ENCODE data around the gene LANCL1. TPM values are rescaled to one million over a fixed set of nuclear protein-coding genes. Genes with fewer than 3 reads are reported as not detected.

LANCL1 gene
- total RNA-seq, 1 donor from 2014 or later: 37.2 TPM

DNA sequence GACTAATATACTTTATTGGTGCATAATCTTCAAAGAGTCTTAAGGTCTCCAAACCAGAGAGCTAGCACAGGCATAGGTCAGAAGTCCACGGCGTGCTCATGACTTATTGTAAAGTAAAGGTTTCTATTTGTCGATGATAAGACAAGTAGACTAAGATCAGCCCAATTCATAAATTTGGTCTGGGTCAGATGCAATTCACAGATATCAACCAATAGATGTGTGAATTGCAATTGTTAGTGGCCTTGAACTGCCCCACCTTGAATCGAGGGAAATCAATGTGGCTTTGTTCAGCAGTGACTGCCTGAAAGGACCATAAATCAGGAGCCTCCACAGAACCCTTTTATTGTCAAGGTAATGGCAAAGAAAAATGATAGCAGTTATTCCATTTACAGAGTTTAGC, 40.7 kb upstream of the LANCL1 start:
- Mint-ChIP-seq H3K9me3 (peaks cover 20% of the 10 kb centered on the region), H3K4me3 (no peak overlapping the region), H3K36me3 (ENCODE audit: low read depth) (peaks cover 2% of the 10 kb centered on the region), H3K27ac (ENCODE audit: unreplicated experiment) (no peak overlapping the region), H3K4me1 (no peaks in the 10 kb centered on the region), H3K27me3 (ENCODE audit: low read depth) (no peaks in the 10 kb centered on the region)
- TF ChIP-seq, protein P1, sequence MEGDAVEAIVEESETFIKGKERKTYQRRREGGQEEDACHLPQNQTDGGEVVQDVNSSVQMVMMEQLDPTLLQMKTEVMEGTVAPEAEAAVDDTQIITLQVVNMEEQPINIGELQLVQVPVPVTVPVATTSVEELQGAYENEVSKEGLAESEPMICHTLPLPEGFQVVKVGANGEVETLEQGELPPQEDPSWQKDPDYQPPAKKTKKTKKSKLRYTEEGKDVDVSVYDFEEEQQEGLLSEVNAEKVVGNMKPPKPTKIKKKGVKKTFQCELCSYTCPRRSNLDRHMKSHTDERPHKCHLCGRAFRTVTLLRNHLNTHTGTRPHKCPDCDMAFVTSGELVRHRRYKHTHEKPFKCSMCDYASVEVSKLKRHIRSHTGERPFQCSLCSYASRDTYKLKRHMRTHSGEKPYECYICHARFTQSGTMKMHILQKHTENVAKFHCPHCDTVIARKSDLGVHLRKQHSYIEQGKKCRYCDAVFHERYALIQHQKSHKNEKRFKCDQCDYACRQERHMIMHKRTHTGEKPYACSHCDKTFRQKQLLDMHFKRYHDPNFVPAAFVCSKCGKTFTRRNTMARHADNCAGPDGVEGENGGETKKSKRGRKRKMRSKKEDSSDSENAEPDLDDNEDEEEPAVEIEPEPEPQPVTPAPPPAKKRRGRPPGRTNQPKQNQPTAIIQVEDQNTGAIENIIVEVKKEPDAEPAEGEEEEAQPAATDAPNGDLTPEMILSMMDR (conservative IDR thresholded peaks at IDR 0.05): no peak
- no peak for DNase-seq (ENCODE audit: low read depth, low spot score)

DNA sequence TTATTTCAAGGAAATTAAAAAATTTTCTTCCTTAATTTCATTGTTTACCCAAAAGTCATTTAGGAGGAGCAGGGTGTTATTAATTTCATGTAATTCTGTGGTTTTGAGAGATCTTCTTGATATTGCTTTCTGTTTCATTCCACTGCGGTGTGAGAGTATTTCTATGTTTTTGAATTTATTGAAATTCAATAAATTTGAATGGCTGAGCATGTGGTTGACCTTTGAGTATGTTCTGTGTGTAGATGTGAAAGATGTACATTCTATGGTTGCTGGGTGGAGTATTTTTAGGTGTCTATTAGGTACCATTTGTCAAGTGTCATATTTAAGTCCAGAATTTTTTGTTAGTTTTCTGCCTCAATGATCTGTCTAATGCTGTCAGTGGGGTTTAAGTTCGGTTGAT, 39.4 kb upstream of the LANCL1 start:
- H3K27ac Mint-ChIP-seq (ENCODE audit: unreplicated experiment): no peak overlapping the region
- DNase-seq (ENCODE audit: low read depth, low spot score): no peak
- H3K36me3 Mint-ChIP-seq (ENCODE audit: low read depth): peaks cover 2% of the 10 kb centered on the region
- peaks cover 20% of the 10 kb centered on the region for H3K9me3 Mint-ChIP-seq
- no peaks in the 10 kb centered on the region for H3K4me1 Mint-ChIP-seq
- no peaks in the 10 kb centered on the region for H3K27me3 Mint-ChIP-seq (ENCODE audit: low read depth)
- no peak overlapping the region for H3K4me3 Mint-ChIP-seq
- TF ChIP-seq, protein P1 (conservative IDR thresholded peaks at IDR 0.05): no peak

DNA sequence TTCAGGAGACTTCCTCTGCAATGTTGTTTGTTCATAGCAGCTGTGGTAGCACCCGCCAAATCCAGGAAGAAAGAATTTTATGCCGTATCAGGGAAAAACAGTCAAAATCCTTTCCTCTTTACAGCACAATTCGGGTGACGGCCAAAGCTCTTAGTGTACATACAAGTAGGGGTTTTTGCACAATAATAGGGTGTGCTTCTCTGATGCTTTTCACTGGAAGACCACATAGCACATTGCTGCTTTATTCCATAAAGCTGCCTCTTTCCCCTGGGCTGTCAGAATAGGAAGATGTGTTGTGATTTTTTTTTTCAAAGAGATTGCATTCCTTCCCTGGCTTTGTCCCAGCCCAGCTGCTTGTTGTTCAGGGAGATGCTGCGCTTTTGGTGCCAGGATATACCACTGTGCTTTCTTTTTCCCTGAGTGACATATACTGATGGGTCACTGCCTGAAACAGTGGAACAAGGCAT, 27.2 kb upstream of the LANCL1 start:
- Mint-ChIP-seq H3K27ac (ENCODE audit: unreplicated experiment) (peak overlapping the region; percentile 35), H3K27me3 (ENCODE audit: low read depth) (no peaks in the 10 kb centered on the region), H3K36me3 (ENCODE audit: low read depth) (peaks cover 11% of the 10 kb centered on the region), H3K9me3 (peaks cover 10% of the 10 kb centered on the region), H3K4me1 (peaks cover 13% of the 10 kb centered on the region), H3K4me3 (no peak overlapping the region)
- no peak for DNase-seq (ENCODE audit: low read depth, low spot score)
- TF ChIP-seq, protein P1 (conservative IDR thresholded peaks at IDR 0.05): no peak

DNA sequence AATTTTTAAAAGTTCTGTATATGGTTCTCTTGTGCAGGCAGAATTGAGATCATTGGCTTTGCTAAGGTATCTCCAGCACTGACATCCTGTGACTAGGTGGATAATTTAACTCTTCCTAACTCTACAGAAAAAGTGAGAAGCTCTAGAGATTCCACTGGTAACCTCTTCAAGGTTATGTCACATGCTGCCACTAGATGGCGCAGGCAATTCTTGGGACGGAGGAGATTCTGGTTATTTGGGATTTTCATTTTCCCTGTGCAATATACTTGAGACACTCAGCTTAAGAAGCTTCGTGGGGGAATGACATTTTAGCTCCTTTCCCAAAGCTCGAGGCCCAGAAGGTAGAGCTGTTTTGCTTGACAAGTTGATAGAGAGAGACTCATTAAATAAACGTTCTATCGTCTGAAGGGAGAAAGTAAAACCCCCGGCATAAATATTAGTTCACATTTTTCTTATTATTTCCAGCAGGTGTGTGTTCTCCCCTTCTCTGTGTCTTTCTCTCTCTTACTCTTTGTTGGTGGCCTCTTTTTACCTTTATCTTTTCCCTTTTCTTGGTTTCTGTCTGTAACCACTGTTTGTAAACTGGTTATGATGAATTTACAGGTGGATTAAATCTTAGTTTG, 26.6 kb upstream of the LANCL1 start:
- no peak overlapping the region for H3K27ac Mint-ChIP-seq (ENCODE audit: unreplicated experiment)
- peaks cover 11% of the 10 kb centered on the region for H3K36me3 Mint-ChIP-seq (ENCODE audit: low read depth)
- TF ChIP-seq, protein P1 (conservative IDR thresholded peaks at IDR 0.05): peak; percentile 92

DNA sequence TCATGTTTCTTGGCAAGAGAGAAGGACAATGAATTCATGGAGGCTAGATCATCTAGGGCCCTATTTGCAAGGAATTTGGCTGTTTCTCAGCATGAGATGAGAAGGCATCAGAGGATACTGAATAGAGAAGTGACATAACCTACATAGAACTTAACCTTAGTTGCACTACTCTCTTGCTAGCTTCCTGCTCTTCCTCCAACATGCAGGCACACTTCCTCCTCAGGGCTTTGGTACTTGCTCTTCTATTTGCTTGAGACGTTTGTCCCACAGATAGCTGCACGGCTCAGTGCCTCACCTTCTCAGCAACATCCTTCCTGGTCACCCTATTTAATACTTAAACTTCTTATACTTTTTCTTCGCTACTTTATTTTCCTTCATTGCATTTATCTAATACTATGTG, 20.0 kb upstream of the LANCL1 start:
- no peaks in the 10 kb centered on the region for H3K27me3 Mint-ChIP-seq (ENCODE audit: low read depth)
- H3K4me1 Mint-ChIP-seq: no peaks in the 10 kb centered on the region
- H3K36me3 Mint-ChIP-seq (ENCODE audit: low read depth): peaks cover 5% of the 10 kb centered on the region
- DNase-seq (ENCODE audit: low read depth, low spot score): no peak
- TF ChIP-seq, protein P1 (conservative IDR thresholded peaks at IDR 0.05): no peak
- H3K27ac Mint-ChIP-seq (ENCODE audit: unreplicated experiment): no peak overlapping the region
- peaks cover 5% of the 10 kb centered on the region for H3K9me3 Mint-ChIP-seq
- no peak overlapping the region for H3K4me3 Mint-ChIP-seq

More for the DNA sequence above, 26.6 kb upstream of the LANCL1 start:
- peaks cover 13% of the 10 kb centered on the region for H3K4me1 Mint-ChIP-seq
- peaks cover 10% of the 10 kb centered on the region for H3K9me3 Mint-ChIP-seq
- no peaks in the 10 kb centered on the region for H3K27me3 Mint-ChIP-seq (ENCODE audit: low read depth)
- DNase-seq (ENCODE audit: low read depth, low spot score): peak; percentile 50
- no peak overlapping the region for H3K4me3 Mint-ChIP-seq

All from neural crest cell (in vitro differentiated cells).